PC-3 (cell line): Measurements from ENCODE around the gene NDC80. TPM values are rescaled to one million over a fixed set of nuclear protein-coding genes. Genes with fewer than 3 reads are reported as not detected.
A peak's percentile ranks its signal among the peaks of the same experiment; 100 is the strongest.

ENCODE experiments used
- ATAC-seq: fragments of 200-7000 bp; cut with Tn5 transposase; 2 replicates; pipeline ENCODE4 v1.9.1; 2020; ENCODE audit warnings: mild to moderate bottlenecking, moderate library complexity
- BruUV-seq: library from RNA; stranded (reverse); fragments of 400-500 nt; replicated peaks from 2 replicates; lab custom pipeline; 2021; lab: Mats Ljungman, UMichigan
- CTCF ChIA-PET: fragments of 300-600 bp; sonication (Branson Sonifier 250); formaldehyde crosslinking; loops from one replicate; lab custom pipeline; 2022; ENCODE audit warnings: antibody characterized with exemption; lab: Charles Lee
- POLR2A ChIA-PET: fragments of 300-600 bp; sonication (Branson Sonifier 250); formaldehyde crosslinking; loops from one replicate; lab custom pipeline; 2022; ENCODE audit warnings: antibody characterized with exemption; ENCODE audit not compliant: unreplicated experiment; lab: Charles Lee
- DNase-seq: peaks from one replicate; pipeline ENCODE4 v3.0.0-alpha.2; 2015
- H2AFZ ChIP-seq: fragments of 300-600 bp; sonication (generic); 2 replicates; pipeline ENCODE4 v1.6.0; 2016; ENCODE audit warnings: antibody characterized with exemption, low read length
- H3F3A ChIP-seq: fragments of 300-600 bp; sonication (generic); one replicate; pipeline ENCODE4 v1.6.0; 2017; ENCODE audit warnings: antibody characterized with exemption, low read length, control low read depth, mild to moderate bottlenecking; ENCODE audit not compliant: unreplicated experiment
- H3K27ac ChIP-seq: fragments of 300-600 bp; sonication (generic); 2 replicates; pipeline ENCODE4 v1.5.1; 2016; ENCODE audit warnings: mild to moderate bottlenecking, low read length
- H3K27me3 ChIP-seq: fragments of 300-600 bp; sonication (generic); 2 replicates; pipeline ENCODE4 v1.6.1; 2016; ENCODE audit warnings: low read length, mixed read lengths
- H3K36me3 ChIP-seq: fragments of 300-600 bp; sonication (generic); 2 replicates; pipeline ENCODE4 v1.6.1; 2016; ENCODE audit warnings: low read depth, mixed run types, low read length, mixed read lengths
- H3K4me1 ChIP-seq: fragments of 300-600 bp; sonication (generic); 2 replicates; pipeline ENCODE4 v1.5.1; 2016; ENCODE audit warnings: low read length; ENCODE audit not compliant: insufficient read depth
- H3K4me2 ChIP-seq: fragments of 300-600 bp; sonication (generic); 2 replicates; pipeline ENCODE4 v1.6.0; 2016; ENCODE audit warnings: low read length
- H3K4me3 ChIP-seq: fragments of 300-600 bp; sonication (generic); 2 replicates; pipeline ENCODE4 v1.5.1; 2016; ENCODE audit warnings: mild to moderate bottlenecking, low read length, mixed read lengths
- H3K79me2 ChIP-seq: fragments of 300-600 bp; sonication (generic); 2 replicates; pipeline ENCODE4 v1.6.1; 2017; ENCODE audit warnings: low read length, mixed read lengths
- H3K9ac ChIP-seq: fragments of 300-600 bp; sonication (generic); 2 replicates; pipeline ENCODE4 v1.6.0; 2016; ENCODE audit warnings: mild to moderate bottlenecking, low read length
- H3K9me2 ChIP-seq: fragments of 300-600 bp; sonication (generic); replicated peaks from 2 replicates; pipeline ENCODE4 v1.6.1; 2016; ENCODE audit warnings: mixed run types, low read length, mixed read lengths
- H3K9me3 ChIP-seq: fragments of 300-600 bp; sonication (generic); 2 replicates; pipeline ENCODE4 v1.6.1; 2016; ENCODE audit warnings: low read length, mixed read lengths
- H4K20me1 ChIP-seq: fragments of 300-600 bp; sonication (generic); 2 replicates; pipeline ENCODE4 v1.6.1; 2016; ENCODE audit warnings: low read length, mixed read lengths
- EZH2 ChIP-seq: fragments of 300-600 bp; sonication (generic); IDR thresholded peaks from one replicate; pipeline ENCODE4 v1.6.1; 2017; ENCODE audit warnings: antibody characterized with exemption, mild to moderate bottlenecking, low read length; ENCODE audit not compliant: unreplicated experiment
- EZH2phosphoT487 ChIP-seq: fragments of 300-600 bp; sonication (generic); IDR thresholded peaks from 2 replicates; pipeline ENCODE4 v1.6.1; 2018; ENCODE audit warnings: mild to moderate bottlenecking, antibody characterized with exemption, low read length, borderline replicate concordance
- intact Hi-C: fragments of 100-400 bp; cut with micrococcal nuclease; formaldehyde crosslinking; loops from 2 replicates; pipeline ENCODE4 v1.9.0; 2023
- total RNA-seq: library from RNA; depleted of rRNA; stranded (reverse); fragments of >200 nt; gene quantifications from 2 replicates; pipeline ENCODE4 v1.2.3, GENCODE V29; 2014
- TF ChIP-seq, protein P1 (sequence below): fragments of 300-600 bp; sonication (generic); conservative IDR thresholded peaks from 2 replicates; pipeline ENCODE4 v1.5.1; 2017; ENCODE audit warnings: antibody characterized with exemption, low read depth, mild to moderate bottlenecking, low read length

NDC80 gene
- total RNA-seq, 1 experiment from 2014 or later = 53.4 TPM

DNA sequence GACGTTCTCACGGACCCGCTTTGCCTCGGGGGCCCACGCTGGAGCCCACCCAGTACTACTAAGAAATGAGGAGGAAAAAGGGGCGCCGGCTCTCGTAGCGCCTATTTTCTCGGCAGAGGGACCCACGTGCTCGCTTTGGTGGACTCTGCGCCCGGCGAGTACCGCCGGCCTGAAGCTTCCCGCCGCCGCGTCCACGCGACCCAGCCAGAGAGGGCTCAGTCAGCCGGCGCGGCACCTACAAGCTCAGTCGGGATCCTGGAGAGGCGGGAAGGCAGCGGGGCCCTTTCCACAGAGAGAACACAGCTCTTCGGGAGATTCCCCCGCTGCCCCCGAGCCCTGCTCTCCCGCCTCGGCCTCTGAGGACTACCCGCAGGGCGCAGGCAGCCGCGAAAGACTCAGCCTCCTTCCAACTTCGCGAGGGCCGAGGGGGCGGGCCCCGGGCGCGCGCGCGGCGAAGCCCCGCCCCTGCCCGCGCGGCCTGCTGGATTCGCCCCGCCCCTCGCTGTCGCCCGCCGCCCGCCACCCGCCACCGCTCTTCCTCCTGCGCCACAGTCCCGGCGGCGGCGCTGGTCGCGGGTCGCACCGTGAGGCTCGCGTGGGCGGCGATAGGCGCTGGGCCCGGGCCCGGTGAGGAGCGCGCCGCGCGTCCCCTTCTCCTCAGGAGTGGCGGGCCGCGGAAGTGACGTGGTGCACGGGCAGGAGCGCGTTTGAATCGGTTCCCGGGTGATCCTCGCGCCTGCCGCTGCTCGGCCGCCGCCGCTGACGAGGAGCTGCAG lies 84.0 kb downstream of the NDC80 start, which contains the start of gene SMCHD1:
SMCHD1 (plus strand) TSS at position 549 of the 776 bp plus-strand sequence. CDS start 350 bp downstream, outside the sequence.
- Histone ChIP-seq H3K4me1 (peaks cover 43% of the 10 kb centered on the region), H3K4me3 (peak within 1 kb of the TSS; percentile 87), H2AFZ (peak within 1 kb of the TSS; percentile 82), H3K79me2 (peaks cover 47% of the 10 kb centered on the region), H3K4me2 (peak within 1 kb of the TSS; percentile 92), H3K27ac (peak within 1 kb of the TSS; percentile 64), H3F3A (peaks cover 3% of the 10 kb centered on the region), H3K9me3 (no peaks in the 10 kb centered on the region), H3K27me3 (no peaks in the 10 kb centered on the region), H3K9ac (peak within 1 kb of the TSS; percentile 88), H3K9me2 (no peaks in the 10 kb centered on the region), H4K20me1 (peaks cover 33% of the 10 kb centered on the region), H3K36me3 (no peaks in the 10 kb centered on the region)
- intact Hi-C loops = loop anchor here (2.0 to 10.0 kb wide), 3 partner anchors 51 to 359 kb away; partner anchors contain the start of gene LPIN2
- DNase-seq = peak; percentile 78
- TSS peak; percentile 74 for BruUV-seq
- ATAC-seq = peak; percentile 64
- CTCF ChIA-PET = no interaction called here
- TF ChIP-seq EZH2 (no peak), EZH2phosphoT487 (peak; percentile 96)
- TF ChIP-seq, protein P1, sequence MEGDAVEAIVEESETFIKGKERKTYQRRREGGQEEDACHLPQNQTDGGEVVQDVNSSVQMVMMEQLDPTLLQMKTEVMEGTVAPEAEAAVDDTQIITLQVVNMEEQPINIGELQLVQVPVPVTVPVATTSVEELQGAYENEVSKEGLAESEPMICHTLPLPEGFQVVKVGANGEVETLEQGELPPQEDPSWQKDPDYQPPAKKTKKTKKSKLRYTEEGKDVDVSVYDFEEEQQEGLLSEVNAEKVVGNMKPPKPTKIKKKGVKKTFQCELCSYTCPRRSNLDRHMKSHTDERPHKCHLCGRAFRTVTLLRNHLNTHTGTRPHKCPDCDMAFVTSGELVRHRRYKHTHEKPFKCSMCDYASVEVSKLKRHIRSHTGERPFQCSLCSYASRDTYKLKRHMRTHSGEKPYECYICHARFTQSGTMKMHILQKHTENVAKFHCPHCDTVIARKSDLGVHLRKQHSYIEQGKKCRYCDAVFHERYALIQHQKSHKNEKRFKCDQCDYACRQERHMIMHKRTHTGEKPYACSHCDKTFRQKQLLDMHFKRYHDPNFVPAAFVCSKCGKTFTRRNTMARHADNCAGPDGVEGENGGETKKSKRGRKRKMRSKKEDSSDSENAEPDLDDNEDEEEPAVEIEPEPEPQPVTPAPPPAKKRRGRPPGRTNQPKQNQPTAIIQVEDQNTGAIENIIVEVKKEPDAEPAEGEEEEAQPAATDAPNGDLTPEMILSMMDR = no peak
- POLR2A ChIA-PET = interaction anchor here (0.6 to 0.8 kb wide), 4 partner anchors 82 to 353 kb away, joined by 3 to 4 read pairs (median 3); no protein-coding TSS in a partner anchor

DNA sequence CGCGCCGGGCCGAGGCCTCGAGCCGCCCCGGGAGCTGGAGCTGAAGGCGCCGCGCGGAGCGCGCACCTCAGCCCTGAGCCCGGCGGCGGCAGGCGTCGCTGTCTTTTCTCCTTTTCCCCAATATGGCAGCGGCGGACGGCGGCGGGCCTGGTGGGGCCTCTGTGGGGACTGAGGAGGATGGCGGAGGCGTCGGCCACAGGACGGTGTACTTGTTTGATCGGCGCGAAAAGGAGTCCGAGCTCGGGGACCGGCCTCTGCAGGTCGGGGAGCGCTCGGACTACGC lies 84.5 kb downstream of the NDC80 start:
- Histone ChIP-seq H3K9ac (peak overlapping the region; percentile 88), H3K9me2 (no peaks in the 10 kb centered on the region), H3K27ac (peak overlapping the region; percentile 64), H3K4me2 (peak overlapping the region; percentile 92), H4K20me1 (peaks cover 33% of the 10 kb centered on the region), H2AFZ (peak overlapping the region; percentile 76), H3K79me2 (peaks cover 53% of the 10 kb centered on the region), H3K36me3 (no peaks in the 10 kb centered on the region), H3K27me3 (no peaks in the 10 kb centered on the region), H3K4me3 (peak overlapping the region; percentile 87), H3F3A (peaks cover 3% of the 10 kb centered on the region), H3K9me3 (no peaks in the 10 kb centered on the region), H3K4me1 (peaks cover 43% of the 10 kb centered on the region)
- peak; percentile 6; the same call in 1 of the 2 replicates for ATAC-seq
- CTCF ChIA-PET = no interaction called here
- no TSS peak for BruUV-seq
- POLR2A ChIA-PET = interaction anchor here (0.6 to 0.8 kb wide), 2 partner anchors 82 to 85 kb away, joined by 3 read pairs; no protein-coding TSS in a partner anchor
- TF ChIP-seq EZH2 (no peak), EZH2phosphoT487 (no peak)
- TF ChIP-seq, protein P1 = no peak
- no peak for DNase-seq
- intact Hi-C loops = loop anchor here (2.0 to 10.0 kb wide), 4 partner anchors 51 to 591 kb away; partner anchors contain the start of genes LPIN2 and MYL12A
